ENCODE data around the gene LNX1. TPM values are rescaled to one million over a fixed set of nuclear protein-coding genes. Genes with fewer than 3 reads are reported as not detected.
A peak's percentile ranks its signal among the peaks of the same experiment; 100 is the strongest.

Gene LNX1
- total and polyA plus RNA-seq, 7 donors, result 2.3 to 7.9 (median 4.6) TPM

- H3K4me3 ChIP-seq, result no peak overlapping the region
- DNase-seq, result no peak
- peak in 3 of 4 donors; percentile 26 to 66 (median 40) for TF ChIP-seq POLR2AphosphoS5 (IDR thresholded peaks at IDR 0.05)
- TF ChIP-seq EP300 (IDR thresholded peaks at IDR 0.05), result peak in 1 of 4 donors; percentile 5
- TF ChIP-seq CTCF (IDR thresholded peaks at IDR 0.05), result no peak
- no peak for TF ChIP-seq POLR2A (IDR thresholded peaks at IDR 0.05)
- no peaks in the 10 kb centered on the region for H3K9me3 ChIP-seq
- no peaks in the 10 kb centered on the region for H3K27me3 ChIP-seq
- WGBS, 2 donors, result 87 to 90% methylated on average over 1 of the region's 1 CpG
- H3K4me1 ChIP-seq, result no peaks in the 10 kb centered on the region
- intact Hi-C loops (cut with DNase I), result no loop called here
- H3K27ac ChIP-seq, result no peak overlapping the region
- no peaks in the 10 kb centered on the region for H3K36me3 ChIP-seq
Measured at GRCh38 chr4:53622739-53623151, 31.5 kb upstream of the LNX1 start.

- Histone ChIP-seq H3K4me3 (no peak overlapping the region), H3K9me3 (no peaks in the 10 kb centered on the region), H3K36me3 (no peaks in the 10 kb centered on the region), H3K27me3 (no peaks in the 10 kb centered on the region), H3K4me1 (no peaks in the 10 kb centered on the region), H3K27ac (no peak overlapping the region)
- whole genome bisulfite sequencing, 2 donors, result 89 to 93% methylated on average over 3 of the region's 3 CpGs
- intact Hi-C loops (cut with DNase I), result no loop called here
- no peak for DNase-seq
- TF ChIP-seq EP300 (IDR thresholded peaks at IDR 0.05) (no peak), CTCF (IDR thresholded peaks at IDR 0.05) (no peak), POLR2AphosphoS5 (IDR thresholded peaks at IDR 0.05) (no peak), POLR2A (IDR thresholded peaks at IDR 0.05) (no peak)
Measured at GRCh38 chr4:53620956-53621355, 29.7 kb upstream of the LNX1 start.

- Histone ChIP-seq H3K4me3 (no peak overlapping the region), H3K27ac (no peak overlapping the region), H3K27me3 (no peaks in the 10 kb centered on the region), H3K4me1 (no peaks in the 10 kb centered on the region), H3K9me3 (no peaks in the 10 kb centered on the region), H3K36me3 (no peaks in the 10 kb centered on the region)
- DNase-seq, result no peak
- intact Hi-C loops (cut with DNase I), result no loop called here
- 79 to 82% methylated on average over 3 of the region's 3 CpGs for WGBS, 2 donors
- no peak for TF ChIP-seq POLR2A (IDR thresholded peaks at IDR 0.05)
- no peak for TF ChIP-seq POLR2AphosphoS5 (IDR thresholded peaks at IDR 0.05)
- no peak for TF ChIP-seq CTCF (IDR thresholded peaks at IDR 0.05)
- no peak for TF ChIP-seq EP300 (IDR thresholded peaks at IDR 0.05)
Measured at GRCh38 chr4:53619431-53619830, 28.1 kb upstream of the LNX1 start.

- DNase-seq, result no peak
- WGBS, 2 donors, result 54 to 80% methylated on average over 1 of the region's 1 CpG
- Histone ChIP-seq H3K9me3 (no peaks in the 10 kb centered on the region), H3K27me3 (no peaks in the 10 kb centered on the region), H3K4me1 (no peaks in the 10 kb centered on the region), H3K27ac (no peak overlapping the region), H3K4me3 (no peak overlapping the region), H3K36me3 (no peaks in the 10 kb centered on the region)
- intact Hi-C loops (cut with DNase I), result no loop called here
- TF ChIP-seq EP300 (IDR thresholded peaks at IDR 0.05), result no peak
Measured at GRCh38 chr4:53618321-53618720, 27.0 kb upstream of the LNX1 start.

DNA sequence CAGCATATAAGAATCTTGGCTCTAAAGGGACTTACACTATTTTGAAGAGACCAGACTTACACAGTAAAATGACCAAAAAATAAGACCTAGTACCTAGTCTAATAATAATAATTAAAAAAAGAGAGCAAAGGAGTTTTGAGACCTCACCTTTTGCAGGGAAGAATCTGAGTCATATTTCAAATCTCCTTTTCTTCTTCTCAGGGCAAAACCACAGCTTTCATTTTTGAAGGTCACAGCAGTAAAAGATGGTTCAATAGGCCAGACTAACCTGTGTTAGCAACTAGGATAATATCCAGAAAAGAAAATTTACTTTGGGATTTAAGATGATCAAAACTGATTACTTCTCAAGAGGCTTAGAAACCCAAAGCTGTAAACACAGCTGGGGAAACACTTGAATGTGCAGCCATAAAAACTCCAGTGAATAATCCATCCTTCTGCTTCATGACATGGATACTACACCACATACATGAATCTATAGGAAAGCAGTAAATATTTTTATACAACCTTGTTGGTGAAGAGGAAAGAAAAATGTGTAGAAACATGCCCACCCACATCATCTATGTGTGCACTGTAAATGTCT is 25.9 kb upstream of the LNX1 start:
- Histone ChIP-seq H3K9me3 (no peaks in the 10 kb centered on the region), H3K27ac (no peak overlapping the region), H3K36me3 (no peaks in the 10 kb centered on the region), H3K4me1 (no peaks in the 10 kb centered on the region), H3K4me3 (no peak overlapping the region), H3K27me3 (no peaks in the 10 kb centered on the region)
- DNase-seq, result no peak
- no peak for TF ChIP-seq POLR2AphosphoS5 (IDR thresholded peaks at IDR 0.05)
- TF ChIP-seq POLR2A (IDR thresholded peaks at IDR 0.05), result no peak
- TF ChIP-seq CTCF (IDR thresholded peaks at IDR 0.05), result no peak
- no peak for TF ChIP-seq EP300 (IDR thresholded peaks at IDR 0.05)
- intact Hi-C loops (cut with DNase I), result no loop called here

Data from sigmoid colon (tissue), 7 donors.